Fibroblast of lung (primary cell): ENCODE data around the gene PALM.

Experiments
- EZH2 ChIP-seq: IDR thresholded peaks from 2 replicates; pipeline ENCODE4 v1.5.1; 2012; ENCODE audit warnings: low read length, control low read depth, mild to moderate bottlenecking; ENCODE audit errors: missing control alignments
- TF ChIP-seq, protein P1 (sequence below), 2 donors: IDR thresholded peaks in 1 of 2; conservative IDR thresholded peaks in 1 of 2; 1 replicate in 1 of 2; 2 replicates in 1 of 2; pipeline ENCODE4 v1.5.1; 2011 to 2012; ENCODE audit warnings: low read length in 2 of 2, control low read depth in 1 of 2, inconsistent platforms in 1 of 2, low read depth in 1 of 2, mild to moderate bottlenecking in 1 of 2

- TF ChIP-seq, protein P1, sequence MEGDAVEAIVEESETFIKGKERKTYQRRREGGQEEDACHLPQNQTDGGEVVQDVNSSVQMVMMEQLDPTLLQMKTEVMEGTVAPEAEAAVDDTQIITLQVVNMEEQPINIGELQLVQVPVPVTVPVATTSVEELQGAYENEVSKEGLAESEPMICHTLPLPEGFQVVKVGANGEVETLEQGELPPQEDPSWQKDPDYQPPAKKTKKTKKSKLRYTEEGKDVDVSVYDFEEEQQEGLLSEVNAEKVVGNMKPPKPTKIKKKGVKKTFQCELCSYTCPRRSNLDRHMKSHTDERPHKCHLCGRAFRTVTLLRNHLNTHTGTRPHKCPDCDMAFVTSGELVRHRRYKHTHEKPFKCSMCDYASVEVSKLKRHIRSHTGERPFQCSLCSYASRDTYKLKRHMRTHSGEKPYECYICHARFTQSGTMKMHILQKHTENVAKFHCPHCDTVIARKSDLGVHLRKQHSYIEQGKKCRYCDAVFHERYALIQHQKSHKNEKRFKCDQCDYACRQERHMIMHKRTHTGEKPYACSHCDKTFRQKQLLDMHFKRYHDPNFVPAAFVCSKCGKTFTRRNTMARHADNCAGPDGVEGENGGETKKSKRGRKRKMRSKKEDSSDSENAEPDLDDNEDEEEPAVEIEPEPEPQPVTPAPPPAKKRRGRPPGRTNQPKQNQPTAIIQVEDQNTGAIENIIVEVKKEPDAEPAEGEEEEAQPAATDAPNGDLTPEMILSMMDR (conservative IDR thresholded peaks at IDR 0.05 in 1 of 2, IDR thresholded peaks at IDR 0.05 in 1 of 2; ENCODE audit: low read depth in 1 of 2, low read length in 2 of 2) = no peak
- no peak for TF ChIP-seq EZH2
Observed at GRCh38 chr19:791567-792305, 83.0 kb downstream of the PALM start.
